OCI-LY7 (cell line): ENCODE data around the gene PPM1M. TPM values are rescaled to one million over a fixed set of nuclear protein-coding genes. Genes with fewer than 3 reads are reported as not detected.

Source experiments
- BruUV-seq: library from RNA; stranded (reverse); fragments of 400-500 nt; replicated peaks from 2 replicates; lab custom pipeline; 2021; lab: Mats Ljungman, UMichigan
- CTCF ChIA-PET: fragments of 300-600 bp; sonication (Branson Sonifier 250); formaldehyde crosslinking; loops from one replicate; lab custom pipeline; 2022; ENCODE audit warnings: antibody characterized with exemption; ENCODE audit not compliant: unreplicated experiment; lab: Charles Lee
- POLR2A ChIA-PET: fragments of 300-600 bp; sonication (Branson Sonifier 250); formaldehyde crosslinking; loops from one replicate; lab custom pipeline; 2022; ENCODE audit warnings: antibody characterized with exemption; lab: Charles Lee
- DNase-seq: peaks from one replicate; pipeline ENCODE4 v3.0.0-alpha.2; 2015; ENCODE audit warnings: low spot score
- H2AFZ ChIP-seq: fragments of 200-600 bp; sonication (generic), shearing (Covaris generic); 2 replicates; pipeline ENCODE4 v1.6.1; 2014; ENCODE audit warnings: mild to moderate bottlenecking, antibody characterized with exemption, low read length, moderate library complexity
- H3K27ac ChIP-seq: fragments of 200-600 bp; sonication (generic); 2 replicates; pipeline ENCODE4 v1.5.1; 2014; ENCODE audit warnings: mixed run types, low read depth, mild to moderate bottlenecking, moderate library complexity, low read length, inconsistent platforms; ENCODE audit not compliant: poor library complexity, severe bottlenecking
- H3K36me3 ChIP-seq: fragments of 200-600 bp; sonication (generic); 2 replicates; pipeline ENCODE4 v1.6.1; 2014; ENCODE audit warnings: mild to moderate bottlenecking, antibody characterized with exemption, low read length, moderate library complexity, mixed read lengths; ENCODE audit not compliant: insufficient read depth
- H3K4me1 ChIP-seq: fragments of 200-600 bp; sonication (generic); 2 replicates; pipeline ENCODE4 v1.5.1; 2014; ENCODE audit warnings: mild to moderate bottlenecking, low read length; ENCODE audit not compliant: insufficient read depth, poor library complexity, severe bottlenecking
- H3K4me2 ChIP-seq: fragments of 200-600 bp; sonication (generic); 2 replicates; pipeline ENCODE4 v1.6.1; 2014; ENCODE audit warnings: mild to moderate bottlenecking, low read length
- H3K4me3 ChIP-seq: fragments of 200-600 bp; sonication (generic); 2 replicates; pipeline ENCODE4 v1.5.1; 2014; ENCODE audit warnings: mild to moderate bottlenecking, low read depth, low read length; ENCODE audit not compliant: poor library complexity, severe bottlenecking
- H3K79me2 ChIP-seq: fragments of 200-600 bp; sonication (generic); 2 replicates; pipeline ENCODE4 v1.6.1; 2016; ENCODE audit warnings: low read depth, mild to moderate bottlenecking, low read length, moderate library complexity, mixed read lengths; ENCODE audit not compliant: insufficient read depth
- H3K9me2 ChIP-seq: fragments of 200-600 bp; sonication (generic); 2 replicates; pipeline ENCODE4 v1.6.1; 2016; ENCODE audit warnings: mild to moderate bottlenecking, low read length, mixed read lengths; ENCODE audit not compliant: insufficient read depth
- H3K9me3 ChIP-seq: fragments of 200-600 bp; sonication (generic); 2 replicates; pipeline ENCODE4 v1.6.1; 2014; ENCODE audit warnings: mild to moderate bottlenecking, mixed run types, low read length, mixed read lengths
- H4K20me1 ChIP-seq: fragments of 200-600 bp; sonication (generic); 2 replicates; pipeline ENCODE4 v1.6.1; 2014; ENCODE audit warnings: mild to moderate bottlenecking, antibody characterized with exemption, low read length, moderate library complexity, mixed read lengths; ENCODE audit not compliant: insufficient read depth
- CTCF ChIP-seq: fragments of 200-600 bp; sonication (generic); conservative IDR thresholded peaks from 2 replicates; pipeline ENCODE4 v1.5.1; 2014; ENCODE audit warnings: mild to moderate bottlenecking, antibody characterized with exemption, low read length, moderate library complexity, mixed read lengths
- EZH2phosphoT487 ChIP-seq: fragments of 200-600 bp; sonication (generic); IDR thresholded peaks from 2 replicates; pipeline ENCODE4 v1.6.1; 2018; ENCODE audit warnings: low read depth, borderline replicate concordance, mild to moderate bottlenecking, mixed run types, antibody characterized with exemption, low read length, moderate library complexity, mixed read lengths
- intact Hi-C: fragments of 100-400 bp; cut with micrococcal nuclease; formaldehyde crosslinking; loops from one replicate; pipeline ENCODE4 v1.10.0; 2022; ENCODE audit not compliant: unreplicated experiment
- total RNA-seq, 2 experiments: library from RNA; depleted of rRNA in 1 of 2; stranded (reverse); fragments of >200 nt in 1 of 2; shearing (Covaris generic) in 1 of 2; gene quantifications; 2 replicates each; pipeline ENCODE4 v1.2.3, GENCODE V29; 2014 to 2022

Gene PPM1M
- total RNA-seq, 2 experiments from 2014 or later = 4.4 to 15.6 TPM

GRCh38 chr3:52248816-52249547, 3.4 kb downstream of the PPM1M start:
- no TSS peak for BruUV-seq
- intact Hi-C loops = no loop called here
- no peak for DNase-seq
- Histone ChIP-seq H4K20me1 (no peaks in the 10 kb centered on the region), H3K9me3 (no peaks in the 10 kb centered on the region), H3K36me3 (peaks cover 56% of the 10 kb centered on the region), H3K4me1 (peaks cover 16% of the 10 kb centered on the region), H3K4me2 (no peak overlapping the region), H3K27ac (no peak overlapping the region), H2AFZ (no peak overlapping the region), H3K79me2 (no peaks in the 10 kb centered on the region; the same call in 1 of the 2 replicates), H3K4me3 (no peak overlapping the region), H3K9me2 (no peaks in the 10 kb centered on the region)
- TF ChIP-seq EZH2phosphoT487 = no peak
- CTCF ChIA-PET = no interaction called here
- POLR2A ChIA-PET = interaction anchor here (1.1 to 1.3 kb wide), 2 partner anchors 12 kb away, joined by 3 to 4 read pairs; no protein-coding TSS in a partner anchor

GRCh38 chr3:52249683-52250082, 4.1 kb downstream of the PPM1M start:
- TF ChIP-seq EZH2phosphoT487 (no peak), CTCF (no peak)
- intact Hi-C loops = no loop called here
- Histone ChIP-seq H3K36me3 (peaks cover 63% of the 10 kb centered on the region), H4K20me1 (no peaks in the 10 kb centered on the region), H3K4me3 (no peak overlapping the region), H3K9me3 (no peaks in the 10 kb centered on the region), H3K79me2 (no peaks in the 10 kb centered on the region; the same call in 1 of the 2 replicates), H3K27ac (no peak overlapping the region), H3K4me2 (no peak overlapping the region), H3K9me2 (no peaks in the 10 kb centered on the region), H2AFZ (no peak overlapping the region), H3K4me1 (peaks cover 23% of the 10 kb centered on the region)
- ChIA-PET CTCF (interaction anchor here (1.5 kb wide), 1 partner anchor 10 kb away, joined by 3 read pairs; no protein-coding TSS in a partner anchor), POLR2A (interaction anchor here (1.3 to 4.8 kb wide), 2 partner anchors 9 to 11 kb away, joined by 4 to 28 read pairs; no protein-coding TSS in a partner anchor)
- BruUV-seq = no TSS peak
- DNase-seq = no peak

GRCh38 chr3:52250122-52250521, 4.6 kb downstream of the PPM1M start:
- H2AFZ ChIP-seq = no peak overlapping the region
- no peak overlapping the region for H3K27ac ChIP-seq
- H3K9me2 ChIP-seq = no peaks in the 10 kb centered on the region
- no peaks in the 10 kb centered on the region for H4K20me1 ChIP-seq
- no TSS peak for BruUV-seq
- H3K79me2 ChIP-seq = no peaks in the 10 kb centered on the region; the same call in 1 of the 2 replicates
- peaks cover 23% of the 10 kb centered on the region for H3K4me1 ChIP-seq
- H3K4me2 ChIP-seq = no peak overlapping the region
- TF ChIP-seq EZH2phosphoT487 = no peak
- no peak for TF ChIP-seq CTCF
- CTCF ChIA-PET = interaction anchor here (1.5 kb wide), 1 partner anchor 10 kb away, joined by 3 read pairs; no protein-coding TSS in a partner anchor
- peaks cover 66% of the 10 kb centered on the region for H3K36me3 ChIP-seq
- POLR2A ChIA-PET = interaction anchor here (4.8 kb wide), 1 partner anchor 9 kb away, joined by 28 read pairs; no protein-coding TSS in a partner anchor
- intact Hi-C loops = no loop called here
- H3K9me3 ChIP-seq = no peaks in the 10 kb centered on the region
- H3K4me3 ChIP-seq = no peak overlapping the region
- no peak for DNase-seq
